ENCODE results near the gene FBXL19. TPM values are rescaled to one million over a fixed set of nuclear protein-coding genes. Genes with fewer than 3 reads are reported as not detected.

The FBXL19 gene
- polyA plus RNA-seq, 1 donor from 2014 or later = 99.6 TPM

DNA sequence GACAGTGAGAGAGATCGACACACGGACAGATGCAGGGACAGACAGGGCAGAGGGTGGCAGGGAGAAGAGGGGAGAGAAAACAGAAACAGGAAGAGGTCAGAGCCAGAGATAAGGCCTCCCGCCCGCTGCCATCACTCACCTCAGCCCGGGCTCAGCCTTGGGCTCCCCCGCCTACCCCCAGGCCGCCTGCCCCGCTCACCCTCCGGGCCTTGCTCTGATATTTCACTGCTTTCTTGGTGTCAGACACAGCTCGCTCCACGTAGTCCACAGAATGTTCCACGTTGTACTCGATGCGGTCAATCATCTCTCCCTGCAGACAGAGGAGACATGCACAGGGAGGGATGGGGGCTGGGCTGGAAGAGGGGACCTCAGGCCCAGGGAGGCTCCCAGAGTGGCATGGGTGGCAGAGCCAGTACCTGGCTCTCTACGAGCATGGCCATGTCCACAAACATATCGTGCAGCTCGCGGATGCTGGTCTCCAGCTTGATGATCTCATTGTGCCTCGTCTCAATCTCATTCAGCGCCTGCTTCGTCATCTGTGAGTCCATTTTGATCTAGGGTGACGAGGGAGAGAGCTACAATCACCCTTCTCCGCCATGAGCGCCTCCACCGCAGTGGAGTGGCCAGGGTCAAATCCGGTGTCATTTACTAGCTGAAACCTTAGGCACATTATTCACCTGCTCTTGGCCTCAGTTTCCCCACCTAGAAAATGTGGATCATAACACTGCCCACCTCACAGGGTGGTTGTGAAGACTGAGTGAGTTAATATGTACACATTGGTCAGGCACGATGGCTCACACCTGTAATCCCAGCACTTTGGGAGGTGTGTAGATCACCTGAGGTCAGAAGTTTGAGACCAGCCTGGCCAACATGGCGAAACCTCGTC, 69.8 kb downstream of the FBXL19 start:
- Histone ChIP-seq H3K27me3 (ENCODE audit: insufficient read depth, low read depth, low read length) (peaks cover 4% of the 10 kb centered on the region), H3K79me2 (replicated peaks; ENCODE audit: insufficient read depth, low read length) (no peaks in the 10 kb centered on the region), H3K9me3 (ENCODE audit: low read length) (no peaks in the 10 kb centered on the region), H3K4me3 (ENCODE audit: low read length) (no peak overlapping the region), H3F3A (ENCODE audit: insufficient read depth, low read length, poor library complexity, severe bottlenecking) (no peaks in the 10 kb centered on the region), H3K36me3 (ENCODE audit: insufficient read depth, low read length) (no peaks in the 10 kb centered on the region), H3K27ac (ENCODE audit: low read length) (no peak overlapping the region), H4K20me1 (ENCODE audit: insufficient read depth) (no peaks in the 10 kb centered on the region), H2AFZ (ENCODE audit: low read depth, low read length) (no peak overlapping the region), H3K9me2 (ENCODE audit: insufficient read depth, low read length) (no peaks in the 10 kb centered on the region), H3K9ac (ENCODE audit: low read length) (no peak overlapping the region), H3K4me2 (ENCODE audit: low read length) (no peak overlapping the region)
- TF ChIP-seq POLR2AphosphoS5 (IDR thresholded peaks at IDR 0.05) (no peak), TAF1 (IDR thresholded peaks at IDR 0.05; ENCODE audit: low read depth) (no peak), MXI1 (conservative IDR thresholded peaks at IDR 0.05; ENCODE audit: poor library complexity, severe bottlenecking) (no peak), SMC3 (conservative IDR thresholded peaks at IDR 0.05; ENCODE audit: poor library complexity) (no peak), CTCF (IDR thresholded peaks at IDR 0.05; ENCODE audit: poor library complexity, severe bottlenecking) (no peak), RAD21 (conservative IDR thresholded peaks at IDR 0.05) (no peak), EZH2 (IDR thresholded peaks at IDR 0.05; ENCODE audit: borderline replicate concordance, insufficient read depth, low read length, poor library complexity, severe bottlenecking) (no peak), EP300 (conservative IDR thresholded peaks at IDR 0.05; ENCODE audit: poor library complexity, severe bottlenecking) (no peak)
- TF ChIP-seq, protein P1, sequence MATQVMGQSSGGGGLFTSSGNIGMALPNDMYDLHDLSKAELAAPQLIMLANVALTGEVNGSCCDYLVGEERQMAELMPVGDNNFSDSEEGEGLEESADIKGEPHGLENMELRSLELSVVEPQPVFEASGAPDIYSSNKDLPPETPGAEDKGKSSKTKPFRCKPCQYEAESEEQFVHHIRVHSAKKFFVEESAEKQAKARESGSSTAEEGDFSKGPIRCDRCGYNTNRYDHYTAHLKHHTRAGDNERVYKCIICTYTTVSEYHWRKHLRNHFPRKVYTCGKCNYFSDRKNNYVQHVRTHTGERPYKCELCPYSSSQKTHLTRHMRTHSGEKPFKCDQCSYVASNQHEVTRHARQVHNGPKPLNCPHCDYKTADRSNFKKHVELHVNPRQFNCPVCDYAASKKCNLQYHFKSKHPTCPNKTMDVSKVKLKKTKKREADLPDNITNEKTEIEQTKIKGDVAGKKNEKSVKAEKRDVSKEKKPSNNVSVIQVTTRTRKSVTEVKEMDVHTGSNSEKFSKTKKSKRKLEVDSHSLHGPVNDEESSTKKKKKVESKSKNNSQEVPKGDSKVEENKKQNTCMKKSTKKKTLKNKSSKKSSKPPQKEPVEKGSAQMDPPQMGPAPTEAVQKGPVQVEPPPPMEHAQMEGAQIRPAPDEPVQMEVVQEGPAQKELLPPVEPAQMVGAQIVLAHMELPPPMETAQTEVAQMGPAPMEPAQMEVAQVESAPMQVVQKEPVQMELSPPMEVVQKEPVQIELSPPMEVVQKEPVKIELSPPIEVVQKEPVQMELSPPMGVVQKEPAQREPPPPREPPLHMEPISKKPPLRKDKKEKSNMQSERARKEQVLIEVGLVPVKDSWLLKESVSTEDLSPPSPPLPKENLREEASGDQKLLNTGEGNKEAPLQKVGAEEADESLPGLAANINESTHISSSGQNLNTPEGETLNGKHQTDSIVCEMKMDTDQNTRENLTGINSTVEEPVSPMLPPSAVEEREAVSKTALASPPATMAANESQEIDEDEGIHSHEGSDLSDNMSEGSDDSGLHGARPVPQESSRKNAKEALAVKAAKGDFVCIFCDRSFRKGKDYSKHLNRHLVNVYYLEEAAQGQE (IDR thresholded peaks at IDR 0.05; ENCODE audit: borderline replicate concordance) = no peak

GRCh38 chr16:30995927-30996323, 72.6 kb downstream of the FBXL19 start:
- Histone ChIP-seq H3K9me2 (ENCODE audit: insufficient read depth, low read length) (no peaks in the 10 kb centered on the region), H3K79me2 (replicated peaks; ENCODE audit: insufficient read depth, low read length) (no peaks in the 10 kb centered on the region), H3K9ac (ENCODE audit: low read length) (no peak overlapping the region), H3K27me3 (ENCODE audit: insufficient read depth, low read depth, low read length) (peaks cover 4% of the 10 kb centered on the region), H3F3A (ENCODE audit: insufficient read depth, low read length, poor library complexity, severe bottlenecking) (no peaks in the 10 kb centered on the region), H3K4me2 (ENCODE audit: low read length) (no peak overlapping the region), H3K36me3 (ENCODE audit: insufficient read depth, low read length) (no peaks in the 10 kb centered on the region), H3K27ac (ENCODE audit: low read length) (no peak overlapping the region), H2AFZ (ENCODE audit: low read depth, low read length) (no peak overlapping the region), H4K20me1 (ENCODE audit: insufficient read depth) (no peaks in the 10 kb centered on the region), H3K9me3 (ENCODE audit: low read length) (no peaks in the 10 kb centered on the region), H3K4me3 (ENCODE audit: low read length) (no peak overlapping the region)
- TF ChIP-seq CTCF (IDR thresholded peaks at IDR 0.05; ENCODE audit: poor library complexity, severe bottlenecking) = no peak
- TF ChIP-seq EZH2 (IDR thresholded peaks at IDR 0.05; ENCODE audit: borderline replicate concordance, insufficient read depth, low read length, poor library complexity, severe bottlenecking) = no peak
- no peak for TF ChIP-seq EP300 (conservative IDR thresholded peaks at IDR 0.05; ENCODE audit: poor library complexity, severe bottlenecking)
- TF ChIP-seq SMC3 (conservative IDR thresholded peaks at IDR 0.05; ENCODE audit: poor library complexity) = no peak
- TF ChIP-seq POLR2AphosphoS5 (IDR thresholded peaks at IDR 0.05) = no peak
- TF ChIP-seq MXI1 (conservative IDR thresholded peaks at IDR 0.05; ENCODE audit: poor library complexity, severe bottlenecking) = no peak
- TF ChIP-seq, protein P1 (IDR thresholded peaks at IDR 0.05; ENCODE audit: borderline replicate concordance) = no peak
- no peak for TF ChIP-seq TAF1 (IDR thresholded peaks at IDR 0.05; ENCODE audit: low read depth)
- TF ChIP-seq RAD21 (conservative IDR thresholded peaks at IDR 0.05) = no peak

Measured in neural cell (in vitro differentiated cells).